NB4 (cell line): ENCODE measurements around the gene SRA1.
A peak's percentile ranks its signal among the peaks of the same experiment; 100 is the strongest.
"Not testable (repeated sequence)": the region's sequence is repeated elsewhere in the genome, so short reads cannot be mapped to it uniquely, and the experiment has no call there.

ENCODE experiments used
- DNase-seq: peaks from one replicate; pipeline ENCODE4 v3.0.0; 2010; ENCODE audit warnings: low read depth
- H3K4me3 ChIP-seq: one replicate; pipeline ENCODE4 v1.5.1; 2011; ENCODE audit warnings: mild to moderate bottlenecking, low read depth, low read length, moderate library complexity
- MYC ChIP-seq: IDR thresholded peaks from 2 replicates; pipeline ENCODE4 v1.6.1; 2011; ENCODE audit warnings: low read depth, low read length
- POLR2A ChIP-seq: IDR thresholded peaks from 2 replicates; pipeline ENCODE4 v1.6.1; 2011; ENCODE audit warnings: mild to moderate bottlenecking; ENCODE audit not compliant: insufficient read length; ENCODE audit errors: extremely low read depth
- TF ChIP-seq, protein P1 (sequence below): IDR thresholded peaks from one replicate; pipeline ENCODE4 v1.5.1; 2012; ENCODE audit warnings: low read depth, low read length
- TF ChIP-seq, protein P2 (sequence below): IDR thresholded peaks from 2 replicates; pipeline ENCODE4 v1.6.1; 2011; ENCODE audit warnings: low read depth, low read length

The SRA1 gene

DNA sequence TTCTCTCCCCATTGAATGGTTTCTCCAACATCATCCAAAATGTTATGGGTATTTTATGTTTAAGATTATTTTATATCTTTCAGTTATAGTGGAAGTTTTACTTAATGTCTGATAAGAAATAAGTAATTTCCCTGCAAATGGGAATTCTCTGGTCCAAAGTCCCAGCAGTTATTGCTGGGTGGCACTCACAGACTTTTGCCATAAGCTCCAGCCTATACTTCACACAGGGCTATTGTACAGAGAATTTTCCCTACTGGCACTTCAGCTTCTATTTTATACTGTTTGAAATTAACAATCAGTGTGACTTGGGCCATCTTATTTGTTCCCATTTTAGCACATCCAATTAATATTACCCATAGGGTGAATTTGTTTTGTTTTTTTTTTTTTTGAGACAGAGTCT, 42.8 kb upstream of the SRA1 start:
- DNase-seq: no peak
- no peak overlapping the region for H3K4me3 ChIP-seq
- TF ChIP-seq POLR2A: no peak
- TF ChIP-seq, protein P1, sequence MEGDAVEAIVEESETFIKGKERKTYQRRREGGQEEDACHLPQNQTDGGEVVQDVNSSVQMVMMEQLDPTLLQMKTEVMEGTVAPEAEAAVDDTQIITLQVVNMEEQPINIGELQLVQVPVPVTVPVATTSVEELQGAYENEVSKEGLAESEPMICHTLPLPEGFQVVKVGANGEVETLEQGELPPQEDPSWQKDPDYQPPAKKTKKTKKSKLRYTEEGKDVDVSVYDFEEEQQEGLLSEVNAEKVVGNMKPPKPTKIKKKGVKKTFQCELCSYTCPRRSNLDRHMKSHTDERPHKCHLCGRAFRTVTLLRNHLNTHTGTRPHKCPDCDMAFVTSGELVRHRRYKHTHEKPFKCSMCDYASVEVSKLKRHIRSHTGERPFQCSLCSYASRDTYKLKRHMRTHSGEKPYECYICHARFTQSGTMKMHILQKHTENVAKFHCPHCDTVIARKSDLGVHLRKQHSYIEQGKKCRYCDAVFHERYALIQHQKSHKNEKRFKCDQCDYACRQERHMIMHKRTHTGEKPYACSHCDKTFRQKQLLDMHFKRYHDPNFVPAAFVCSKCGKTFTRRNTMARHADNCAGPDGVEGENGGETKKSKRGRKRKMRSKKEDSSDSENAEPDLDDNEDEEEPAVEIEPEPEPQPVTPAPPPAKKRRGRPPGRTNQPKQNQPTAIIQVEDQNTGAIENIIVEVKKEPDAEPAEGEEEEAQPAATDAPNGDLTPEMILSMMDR: no peak
- TF ChIP-seq, protein P2, sequence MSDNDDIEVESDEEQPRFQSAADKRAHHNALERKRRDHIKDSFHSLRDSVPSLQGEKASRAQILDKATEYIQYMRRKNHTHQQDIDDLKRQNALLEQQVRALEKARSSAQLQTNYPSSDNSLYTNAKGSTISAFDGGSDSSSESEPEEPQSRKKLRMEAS: no peak
- TF ChIP-seq MYC: no peak

DNA sequence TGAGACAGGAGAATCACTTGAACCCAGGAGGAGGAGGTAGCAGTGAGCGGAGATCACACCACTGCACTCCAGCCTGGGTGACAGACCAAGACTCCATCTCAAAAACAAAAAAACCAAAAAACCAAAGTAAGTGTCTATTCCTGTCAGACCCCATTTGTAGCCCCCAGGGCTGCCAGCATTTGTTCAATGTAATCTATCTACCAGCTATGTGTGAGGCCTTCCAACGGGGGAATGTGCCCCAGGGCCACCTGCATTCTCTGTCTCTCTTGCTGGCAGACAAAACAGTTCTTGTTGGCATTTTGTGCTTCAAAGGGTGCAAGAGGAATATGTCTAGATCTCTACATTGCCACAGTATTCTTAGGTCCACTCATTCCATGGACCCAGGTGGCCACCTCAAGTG, 41.6 kb upstream of the SRA1 start:
- no peak overlapping the region for H3K4me3 ChIP-seq
- TF ChIP-seq, protein P2: no peak
- TF ChIP-seq MYC (no peak), POLR2A (no peak)
- TF ChIP-seq, protein P1: no peak
- DNase-seq: no peak

DNA sequence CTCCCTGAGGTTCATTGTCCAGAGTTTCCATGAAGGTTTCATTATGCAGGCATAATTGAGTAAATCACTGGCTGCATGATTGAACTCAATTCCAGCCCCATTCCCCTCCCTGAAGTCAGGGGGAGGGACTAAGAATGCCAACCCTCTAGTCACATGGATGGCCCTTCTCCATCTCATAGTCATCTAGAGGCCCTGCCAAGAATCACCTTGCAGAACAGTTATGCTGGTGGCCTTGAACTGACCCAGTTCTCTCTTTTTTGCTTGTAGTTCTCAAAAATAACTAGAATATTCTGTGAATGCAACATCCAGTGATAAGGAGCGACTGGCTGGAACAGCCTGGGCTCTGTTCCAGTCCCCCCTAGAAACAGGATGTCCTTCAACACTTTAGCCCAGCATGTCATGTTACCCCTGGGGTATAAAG, 39.1 kb upstream of the SRA1 start:
- no peak overlapping the region for H3K4me3 ChIP-seq
- DNase-seq: no peak
- TF ChIP-seq, protein P1: no peak
- TF ChIP-seq, protein P2: no peak
- TF ChIP-seq POLR2A: no peak

DNA sequence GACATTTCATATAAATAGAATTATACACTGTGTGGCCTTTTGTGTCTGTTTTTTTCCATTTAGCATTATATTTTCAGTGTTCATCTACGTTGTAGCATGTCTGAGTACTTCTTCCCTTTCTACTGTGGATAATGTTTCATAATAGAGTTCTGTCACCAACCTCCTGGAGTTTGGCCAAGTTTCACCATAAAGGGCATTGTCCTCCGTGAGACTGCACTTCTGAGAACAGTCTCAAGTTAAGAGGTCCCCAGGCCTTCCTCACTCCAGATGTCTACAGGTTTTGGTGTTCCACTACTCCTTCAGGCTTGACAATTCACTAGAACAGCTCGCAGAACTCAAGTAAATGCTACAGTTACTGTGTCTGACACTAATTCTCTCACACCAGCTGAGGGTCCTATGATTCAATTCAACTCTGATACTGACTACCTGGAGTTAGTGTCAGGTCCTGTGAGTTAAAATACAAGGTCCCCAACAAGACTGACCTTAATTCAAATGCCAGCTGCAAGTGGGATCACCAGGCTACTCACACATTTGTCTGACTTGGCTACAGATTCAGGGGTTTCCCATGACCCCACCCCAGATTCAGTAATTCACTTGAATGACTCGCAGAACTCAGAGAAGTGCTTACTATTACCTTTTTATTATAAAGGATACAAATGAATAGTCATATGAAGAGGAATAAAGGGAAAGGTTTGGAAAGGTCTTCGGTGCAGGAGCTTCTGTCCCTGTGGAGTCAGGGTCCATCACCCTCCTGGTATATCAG, 38.4 kb upstream of the SRA1 start:
- no peak overlapping the region for H3K4me3 ChIP-seq
- TF ChIP-seq, protein P2: 0 out of 2 replicates have a peak, but pooled peaks have one; percentile 34
- TF ChIP-seq MYC: peak; percentile 56
- TF ChIP-seq, protein P1: no peak
- peak; percentile 87 for DNase-seq

DNA sequence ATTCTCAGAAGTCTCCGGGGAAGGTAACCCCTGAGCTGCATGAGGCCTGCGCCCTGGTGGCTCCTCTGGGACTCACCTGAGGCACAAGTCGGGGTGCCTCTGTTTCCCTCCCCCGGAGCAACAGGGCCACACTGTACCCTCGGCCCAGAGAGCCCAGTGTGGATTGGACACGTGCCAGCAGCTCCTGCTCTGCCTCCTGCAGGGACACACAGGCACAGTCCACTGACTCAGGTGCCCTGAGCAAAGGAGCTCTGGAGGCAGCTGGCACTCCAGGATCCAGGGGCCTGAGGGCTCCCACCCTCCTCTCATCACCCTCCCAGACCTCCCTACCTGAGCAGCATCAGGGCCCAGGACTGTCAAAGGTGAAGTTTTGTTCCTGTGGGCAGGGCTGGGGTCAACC, 36.9 kb upstream of the SRA1 start:
- DNase-seq: no peak
- TF ChIP-seq, protein P1: no peak
- TF ChIP-seq, protein P2: no peak
- TF ChIP-seq POLR2A (no peak), MYC (no peak)
- H3K4me3 ChIP-seq: no peak overlapping the region

DNA sequence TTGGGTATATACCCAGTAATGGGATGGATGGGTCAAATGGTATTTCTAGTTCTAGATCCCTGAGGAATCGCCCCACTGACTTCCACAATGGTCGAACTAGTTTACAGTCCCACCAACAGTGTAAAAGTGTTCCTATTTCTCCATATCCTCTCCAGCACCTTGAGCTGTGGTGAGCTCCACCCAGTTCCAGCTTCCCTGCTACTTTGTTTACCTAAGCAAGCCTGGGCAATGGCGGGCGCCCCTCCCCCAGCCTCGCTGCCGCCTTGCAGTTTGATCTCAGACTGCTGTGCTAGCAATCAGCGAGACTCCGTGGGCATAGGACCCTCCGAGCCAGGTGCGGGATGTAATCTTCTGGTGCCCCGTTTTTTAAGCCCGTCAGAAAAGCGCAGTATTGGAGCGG, 35.8 kb upstream of the SRA1 start:
- DNase-seq: not testable (repeated sequence)

More for the DNA sequence above, 35.8 kb upstream of the SRA1 start:
- H3K4me3 ChIP-seq: not testable (repeated sequence)
